Astrocyte of the cerebellum (primary cell): ENCODE data around the gene IHH.

Experiments
- DNase-seq: peaks from one replicate; pipeline ENCODE4 v3.0.0-alpha.2; 2011; ENCODE audit warnings: low read depth
- H3K4me3 ChIP-seq: 2 replicates; pipeline ENCODE4 v1.5.1; 2011; ENCODE audit warnings: mild to moderate bottlenecking, low read depth, low read length, moderate library complexity
- in situ Hi-C: cut with HindIII; loops from 2 replicates; pipeline ENCODE4 v1.10.0; 2017; ENCODE audit warnings: low sequenced_read_pairs
- TF ChIP-seq, protein P1 (sequence below): IDR thresholded peaks from 2 replicates; pipeline ENCODE4 v1.5.1; 2012; ENCODE audit warnings: low read length, low read depth, moderate library complexity, mild to moderate bottlenecking; ENCODE audit errors: missing control alignments

Gene IHH

DNA sequence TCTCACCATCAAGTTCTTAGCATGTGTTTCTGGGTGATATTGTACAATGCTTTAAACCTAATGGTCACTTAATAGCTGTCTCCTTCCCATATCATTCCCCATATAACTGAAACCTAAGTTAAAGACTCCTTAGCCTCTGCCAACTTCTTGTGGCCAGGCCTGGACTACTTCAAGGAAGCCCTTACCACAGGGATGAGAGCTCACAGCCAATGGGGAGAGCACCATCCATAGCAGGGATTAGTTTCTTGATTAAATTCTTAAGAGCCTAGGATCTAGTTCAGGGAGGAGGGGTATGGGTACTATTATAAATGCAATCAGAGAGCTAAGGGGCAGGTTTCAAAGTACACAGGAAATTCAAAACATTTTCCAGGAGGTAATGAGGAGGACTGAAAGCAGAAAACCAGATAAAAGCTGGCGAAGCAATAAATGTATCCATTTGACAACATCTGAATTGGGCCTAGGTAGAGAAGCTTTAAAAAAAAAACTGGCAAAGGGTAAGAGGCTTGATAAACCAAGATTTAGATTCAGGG lies 34.8 kb upstream of the IHH start:
- no peak overlapping the region for H3K4me3 ChIP-seq
- in situ Hi-C loops, result no loop called here
- TF ChIP-seq, protein P1, sequence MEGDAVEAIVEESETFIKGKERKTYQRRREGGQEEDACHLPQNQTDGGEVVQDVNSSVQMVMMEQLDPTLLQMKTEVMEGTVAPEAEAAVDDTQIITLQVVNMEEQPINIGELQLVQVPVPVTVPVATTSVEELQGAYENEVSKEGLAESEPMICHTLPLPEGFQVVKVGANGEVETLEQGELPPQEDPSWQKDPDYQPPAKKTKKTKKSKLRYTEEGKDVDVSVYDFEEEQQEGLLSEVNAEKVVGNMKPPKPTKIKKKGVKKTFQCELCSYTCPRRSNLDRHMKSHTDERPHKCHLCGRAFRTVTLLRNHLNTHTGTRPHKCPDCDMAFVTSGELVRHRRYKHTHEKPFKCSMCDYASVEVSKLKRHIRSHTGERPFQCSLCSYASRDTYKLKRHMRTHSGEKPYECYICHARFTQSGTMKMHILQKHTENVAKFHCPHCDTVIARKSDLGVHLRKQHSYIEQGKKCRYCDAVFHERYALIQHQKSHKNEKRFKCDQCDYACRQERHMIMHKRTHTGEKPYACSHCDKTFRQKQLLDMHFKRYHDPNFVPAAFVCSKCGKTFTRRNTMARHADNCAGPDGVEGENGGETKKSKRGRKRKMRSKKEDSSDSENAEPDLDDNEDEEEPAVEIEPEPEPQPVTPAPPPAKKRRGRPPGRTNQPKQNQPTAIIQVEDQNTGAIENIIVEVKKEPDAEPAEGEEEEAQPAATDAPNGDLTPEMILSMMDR, result no peak
- DNase-seq, result no peak

DNA sequence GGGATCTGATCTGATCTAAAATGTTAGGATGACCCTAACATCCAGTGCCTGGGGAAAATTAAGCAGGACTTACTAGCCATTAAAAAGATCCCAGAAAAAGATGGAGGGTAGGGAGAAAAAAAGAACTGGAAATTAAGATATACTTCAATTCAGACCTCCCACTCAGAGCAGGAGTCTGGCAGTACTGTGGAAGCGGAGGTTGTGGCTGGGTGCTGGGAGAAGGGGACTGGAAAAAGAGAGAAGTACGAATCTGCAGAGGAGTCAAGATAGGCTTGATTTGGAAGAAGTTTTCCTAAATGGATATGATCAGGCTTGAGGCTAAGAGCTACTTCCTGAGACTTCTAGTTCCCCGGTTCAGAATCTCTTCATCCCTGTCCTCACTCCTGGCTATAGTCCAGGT lies 33.5 kb upstream of the IHH start:
- in situ Hi-C loops, result no loop called here
- TF ChIP-seq, protein P1, result no peak
- no peak for DNase-seq
- H3K4me3 ChIP-seq, result no peak overlapping the region

DNA sequence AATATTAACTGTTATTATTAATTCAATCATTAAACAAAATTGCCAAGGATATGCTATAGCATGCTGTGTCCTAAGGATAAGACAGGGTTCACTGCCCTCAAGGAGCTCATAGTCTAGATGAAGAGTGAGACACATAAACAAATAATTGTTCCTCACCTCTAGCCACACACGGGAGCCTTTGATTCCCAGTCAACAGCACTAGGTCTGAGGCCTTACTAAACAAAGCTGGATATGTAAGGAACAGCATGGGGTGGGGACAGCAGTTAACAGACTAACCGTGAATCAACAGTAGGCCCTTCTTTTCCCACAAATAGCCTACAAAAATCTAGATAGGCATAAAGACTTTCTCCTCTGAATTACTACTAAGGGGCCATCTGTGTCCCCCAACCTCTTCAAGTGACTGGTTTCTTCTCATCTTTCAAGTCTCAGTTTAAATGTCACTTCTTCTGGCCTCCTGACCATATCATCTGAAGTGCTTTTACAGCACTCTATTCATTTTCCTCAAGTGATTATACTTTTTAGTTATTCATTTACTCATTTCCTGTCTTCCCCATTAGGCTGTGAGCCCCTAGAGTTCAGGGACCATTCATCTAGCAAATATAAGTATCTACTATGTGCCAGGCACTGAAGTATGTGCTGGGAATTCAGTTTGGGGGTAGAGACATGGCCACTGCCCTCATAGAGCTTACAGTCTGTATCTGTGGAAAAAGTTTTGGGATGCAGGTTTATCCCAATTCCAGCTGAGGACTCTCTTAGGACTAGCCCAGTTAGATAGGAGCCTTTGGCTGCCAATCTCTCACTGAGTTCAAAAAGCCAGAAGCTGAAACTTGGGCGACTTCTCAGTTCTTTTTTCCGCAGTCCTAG lies 29.9 kb upstream of the IHH start:
- TF ChIP-seq, protein P1, result no peak
- in situ Hi-C loops, result no loop called here
- H3K4me3 ChIP-seq, result no peak overlapping the region
- DNase-seq, result no peak

DNA sequence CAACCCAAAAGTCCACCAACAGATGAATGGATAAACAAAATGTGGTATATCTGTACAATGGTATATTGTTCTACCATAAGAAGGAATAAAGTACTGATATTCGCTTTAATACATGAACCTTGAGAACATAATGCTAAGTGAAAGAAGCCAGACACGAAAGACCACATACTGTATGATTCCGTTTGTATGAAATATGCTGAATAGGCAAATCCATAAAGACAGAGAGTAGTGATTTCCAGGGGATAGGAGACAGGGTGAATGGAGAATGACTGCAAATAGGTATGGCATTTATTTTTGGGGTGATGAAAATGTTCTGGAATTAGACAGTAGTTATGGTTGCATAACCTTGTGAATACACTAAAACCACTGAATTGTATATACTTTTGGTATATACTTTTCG lies 28.6 kb upstream of the IHH start:
- in situ Hi-C loops, result no loop called here
- no peak for DNase-seq
- no peak overlapping the region for H3K4me3 ChIP-seq
- TF ChIP-seq, protein P1, result no peak

DNA sequence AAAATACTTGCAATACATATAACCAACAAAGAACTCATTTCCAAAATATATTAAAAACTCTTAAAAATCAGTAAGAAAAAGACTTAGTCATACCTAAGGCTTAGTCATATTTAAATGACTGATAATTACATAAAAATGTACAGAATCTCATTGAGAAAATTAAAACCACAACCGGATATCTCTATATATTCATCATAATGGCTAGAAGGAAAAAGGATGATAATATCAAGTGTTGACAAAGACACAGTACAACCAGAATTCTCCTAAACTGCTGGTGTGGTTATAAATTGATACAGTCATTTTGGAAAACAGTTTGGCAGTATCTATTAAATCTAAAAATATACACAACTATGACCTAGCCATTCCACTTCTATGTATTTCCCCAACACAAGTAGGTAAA lies 27.1 kb upstream of the IHH start:
- H3K4me3 ChIP-seq, result no peak overlapping the region
- DNase-seq, result no peak
- TF ChIP-seq, protein P1, result no peak
- in situ Hi-C loops, result no loop called here

DNA sequence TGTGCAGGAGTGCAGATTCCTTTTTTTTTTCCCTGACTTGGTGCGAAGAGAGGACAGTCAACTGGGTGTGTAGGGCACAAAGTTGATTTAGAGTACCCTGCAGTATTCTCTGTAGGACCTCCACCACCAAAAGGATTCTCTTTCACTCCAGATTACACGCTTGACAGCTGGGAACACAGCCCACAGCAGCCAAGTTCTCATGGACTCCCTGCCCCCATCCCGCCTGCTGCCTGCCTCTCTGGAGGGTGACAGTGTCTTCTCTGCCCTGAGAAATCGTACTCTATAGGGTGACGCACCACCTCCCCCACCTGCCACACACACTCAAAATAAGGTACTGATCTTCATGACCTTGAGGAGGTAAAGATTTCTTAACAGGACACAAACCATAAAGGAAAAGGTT lies 26.6 kb upstream of the IHH start:
- in situ Hi-C loops, result no loop called here
- H3K4me3 ChIP-seq, result no peak overlapping the region
- no peak for DNase-seq
- TF ChIP-seq, protein P1, result no peak
